CD14-positive monocyte (primary cell): ENCODE data around the gene C13orf46. TPM values are rescaled to one million over a fixed set of nuclear protein-coding genes. Genes with fewer than 3 reads are reported as not detected.

ENCODE experiments used
- DNase-seq, 3 donors: peaks; one replicate each; pipeline ENCODE4 v3.0.0-alpha.2; 2011 to 2022
- H2AFZ ChIP-seq: 2 replicates; pipeline ENCODE4 v1.6.0; 2012; ENCODE audit warnings: mild to moderate bottlenecking, low read depth, low read length, inconsistent platforms; ENCODE audit not compliant: insufficient read depth, poor library complexity, severe bottlenecking
- H3K27ac ChIP-seq, 2 donors: 1 replicate in 1 of 2; 2 replicates in 1 of 2; pipeline ENCODE4 v1.5.1; 2012 to 2013; ENCODE audit warnings: low read length in 2 of 2, control low read depth in 1 of 2, inconsistent platforms in 1 of 2, low read depth in 1 of 2, mild to moderate bottlenecking in 1 of 2
- H3K27me3 ChIP-seq, 2 donors: one replicate each; pipeline versions ENCODE4 v1.6.0 to v1.6.1; 2011 to 2013; ENCODE audit warnings: low read length in 2 of 2; ENCODE audit not compliant: control insufficient read depth in 2 of 2, insufficient read depth in 2 of 2
- H3K36me3 ChIP-seq, 2 donors: replicated peaks in 1 of 2; 1 replicate in 1 of 2; 2 replicates in 1 of 2; pipeline versions ENCODE4 v1.5.1 to v1.6.1; 2012 to 2013; ENCODE audit warnings: low read length in 2 of 2, control low read depth in 1 of 2, inconsistent platforms in 1 of 2, mild to moderate bottlenecking in 1 of 2; ENCODE audit not compliant: insufficient read depth in 2 of 2, control insufficient read depth in 1 of 2
- H3K4me1 ChIP-seq, 2 donors: 1 replicate in 1 of 2; 2 replicates in 1 of 2; pipeline versions ENCODE4 v1.5.1 to v1.6.1; 2012 to 2013; ENCODE audit warnings: low read length in 2 of 2, control low read depth in 1 of 2, inconsistent platforms in 1 of 2, mild to moderate bottlenecking in 1 of 2, moderate library complexity in 1 of 2; ENCODE audit not compliant: insufficient read depth in 2 of 2, control insufficient read depth in 1 of 2
- H3K4me2 ChIP-seq: replicated peaks from 2 replicates; pipeline ENCODE3; 2012; ENCODE audit warnings: low read length, moderate library complexity, mild to moderate bottlenecking; ENCODE audit not compliant: poor library complexity, severe bottlenecking; ENCODE audit errors: extremely low read depth
- H3K4me3 ChIP-seq, 3 experiments: fragments of 200-600 bp in 1 of 3; sonication (generic) in 1 of 3; replicated peaks in 1 of 3; 1 replicate in 2 of 3; 2 replicates in 1 of 3; pipeline ENCODE4 v1.5.1; 2011 to 2013; ENCODE audit warnings: low read length in 3 of 3, mild to moderate bottlenecking in 3 of 3, control low read depth in 2 of 3, low read depth in 2 of 3, inconsistent platforms in 1 of 3, moderate library complexity in 1 of 3
- H3K79me2 ChIP-seq: 2 replicates; pipeline ENCODE4 v1.6.0; 2012; ENCODE audit warnings: mild to moderate bottlenecking, control low read depth, inconsistent platforms, low read length, moderate library complexity; ENCODE audit not compliant: insufficient read depth
- H3K9ac ChIP-seq: 2 replicates; pipeline ENCODE4 v1.6.0; 2017; ENCODE audit warnings: low read length, mild to moderate bottlenecking; ENCODE audit not compliant: insufficient read depth, poor library complexity, severe bottlenecking
- H3K9me3 ChIP-seq, 2 donors: replicated peaks in 1 of 2; 1 replicate in 1 of 2; 2 replicates in 1 of 2; pipeline versions ENCODE4 v1.5.1 to v1.6.1; 2012 to 2013; ENCODE audit warnings: low read length in 2 of 2, control low read depth in 1 of 2; ENCODE audit not compliant: control insufficient read depth in 1 of 2, insufficient read depth in 1 of 2
- H4K20me1 ChIP-seq: 2 replicates; pipeline ENCODE4 v1.6.0; 2012; ENCODE audit warnings: mild to moderate bottlenecking, low read length, control low read depth, moderate library complexity; ENCODE audit not compliant: insufficient read depth
- H3K27ac Mint-ChIP-seq, 7 donors: one replicate each; pipeline ENCODE4 v1.8.0; 2020; ENCODE audit warnings: mild to moderate bottlenecking in 7 of 7, mixed read lengths in 7 of 7, moderate library complexity in 6 of 7, inconsistent platforms in 2 of 7
- H3K27me3 Mint-ChIP-seq, 3 donors: one replicate each; pipeline ENCODE4 v1.8.0; 2021 to 2022; ENCODE audit warnings: low read depth in 3 of 3, mild to moderate bottlenecking in 3 of 3, mixed read lengths in 3 of 3, moderate library complexity in 3 of 3, inconsistent platforms in 1 of 3
- H3K36me3 Mint-ChIP-seq, 2 donors: one replicate each; pipeline ENCODE4 v1.8.0; 2020; ENCODE audit warnings: mixed read lengths in 2 of 2, inconsistent platforms in 1 of 2, mild to moderate bottlenecking in 1 of 2
- H3K4me1 Mint-ChIP-seq: one replicate; pipeline ENCODE4 v1.8.0; 2020; ENCODE audit warnings: mild to moderate bottlenecking, mixed read lengths
- H3K4me3 Mint-ChIP-seq, 2 donors: one replicate each; pipeline ENCODE4 v1.8.0; 2020; ENCODE audit warnings: mild to moderate bottlenecking in 2 of 2, mixed read lengths in 2 of 2, moderate library complexity in 1 of 2
- H3K9me3 Mint-ChIP-seq, 7 donors: one replicate each; pipeline ENCODE4 v1.8.0; 2020 to 2022; ENCODE audit warnings: mixed read lengths in 7 of 7, mild to moderate bottlenecking in 6 of 7, moderate library complexity in 6 of 7, inconsistent platforms in 2 of 7
- CTCF ChIP-seq: fragments of 200-600 bp; IDR thresholded peaks from one replicate; pipeline ENCODE4 v1.8.0; 2022; ENCODE audit warnings: antibody characterized with exemption, mild to moderate bottlenecking
- WGBS: methylation state at CpG from one replicate; pipeline ENCODE4 v1.1.5; 2013; ENCODE audit warnings: missing lambda C conversion rate; ENCODE audit not compliant: insufficient coverage; 5-methylcytosine and 5-hydroxymethylcytosine counted together
- intact Hi-C, 2 donors: fragments of 100-400 bp; cut with micrococcal nuclease; formaldehyde crosslinking; loops; one replicate each; pipeline versions ENCODE4 v1.15.0 to v1.15.1; 2023
- polyA plus RNA-seq, 3 donors: library from polyadenylated mRNA; depleted of rRNA in 1 of 3; unstranded in 2 of 3; stranded (reverse) in 1 of 3; fragments of 300-500 nt in 2 of 3; fragments of >200 nt in 1 of 3; fragmentation: Illumina TruSeq in 2 of 3; gene quantifications; 1 replicate in 2 of 3; 2 replicates in 1 of 3; pipeline ENCODE4 v1.2.3, GENCODE V29; 2012 to 2021

The C13orf46 gene
- polyA plus RNA-seq, 3 donors: 0.05 to 0.35 TPM; not detected in 1

- Mint-ChIP-seq H3K9me3 (peaks cover 0 to 2% (median 0%) of the 10 kb centered on the region in 7 donors), H3K27ac (peak overlapping the region in 1 of 7 donors; percentile 20), H3K4me3 (no peak overlapping the region), H3K36me3 (peaks cover 6 to 9% of the 10 kb centered on the region in 2 donors), H3K27me3 (peaks cover 0 to 3% (median 0%) of the 10 kb centered on the region in 3 donors), H3K4me1 (no peaks in the 10 kb centered on the region)
- intact Hi-C loops: no loop called here
- no peak for TF ChIP-seq CTCF
- 96% methylated on average over 20 of the region's 20 CpGs for WGBS
- no peaks in the 10 kb centered on the region for H3K36me3 ChIP-seq
- H3K27ac ChIP-seq: no peak overlapping the region
- H3K4me2 ChIP-seq: no peak overlapping the region
- peaks cover 2% of the 10 kb centered on the region for H4K20me1 ChIP-seq
- H3K27me3 ChIP-seq: no peaks in the 10 kb centered on the region
- no peak for DNase-seq
- no peaks in the 10 kb centered on the region for H3K9me3 ChIP-seq
- H3K4me3 ChIP-seq: no peak overlapping the region
- no peak overlapping the region for H3K9ac ChIP-seq
- H3K79me2 ChIP-seq: no peaks in the 10 kb centered on the region
- no peak overlapping the region for H2AFZ ChIP-seq
- no peaks in the 10 kb centered on the region for H3K4me1 ChIP-seq
Measured at GRCh38 chr13:113967729-113968462, 6.0 kb downstream of the C13orf46 start.

- peaks cover 6 to 8% of the 10 kb centered on the region in 2 donors for H3K36me3 Mint-ChIP-seq
- Histone ChIP-seq H4K20me1 (no peaks in the 10 kb centered on the region), H3K27me3 (no peaks in the 10 kb centered on the region), H3K4me1 (no peaks in the 10 kb centered on the region), H3K4me3 (no peak overlapping the region), H3K36me3 (no peaks in the 10 kb centered on the region), H2AFZ (no peak overlapping the region), H3K9ac (no peak overlapping the region), H3K27ac (no peak overlapping the region), H3K4me2 (no peak overlapping the region), H3K9me3 (no peaks in the 10 kb centered on the region), H3K79me2 (no peaks in the 10 kb centered on the region)
- no peak overlapping the region for H3K4me3 Mint-ChIP-seq
- intact Hi-C loops: no loop called here
- peaks cover 0 to 3% (median 0%) of the 10 kb centered on the region in 3 donors for H3K27me3 Mint-ChIP-seq
- no peak for TF ChIP-seq CTCF
- no peak for DNase-seq
- peak overlapping the region in 1 of 7 donors; percentile 20 for H3K27ac Mint-ChIP-seq
- H3K9me3 Mint-ChIP-seq: peaks cover 0 to 5% (median 1%) of the 10 kb centered on the region in 7 donors
- H3K4me1 Mint-ChIP-seq: no peaks in the 10 kb centered on the region
- WGBS: 97% methylated on average over 3 of the region's 9 CpGs
Measured at GRCh38 chr13:113967206-113967720, 6.6 kb downstream of the C13orf46 start.
